Endothelial cell of umbilical vein (primary cell): ENCODE data around the gene B4GALNT4. TPM values are rescaled to one million over a fixed set of nuclear protein-coding genes. Genes with fewer than 3 reads are reported as not detected.

ENCODE experiments used
- BruUV-seq: library from RNA; stranded (reverse); fragments of 400-500 nt; replicated peaks from 2 replicates; lab custom pipeline; 2021; lab: Mats Ljungman, UMichigan
- CTCF ChIA-PET: fragments of 300-600, 350-600 bp; sonication (Branson Sonifier 250); formaldehyde crosslinking; loops from one replicate; lab custom pipeline; 2021; ENCODE audit warnings: antibody characterized with exemption, inconsistent platforms; lab: Charles Lee
- POLR2A ChIA-PET: fragments of 300-600, 350-600 bp; sonication (Branson Sonifier 250); formaldehyde crosslinking; loops from one replicate; lab custom pipeline; 2021; ENCODE audit warnings: antibody characterized with exemption, inconsistent platforms; lab: Charles Lee
- DNase-seq: peaks from one replicate; pipeline ENCODE4 v3.0.0-alpha.2; 2011; ENCODE audit warnings: low read depth, low spot score
- FAIRE-seq: peaks from 2 replicates; lab custom pipeline; 2011; peaks lifted over from hg19 to GRCh38; lab: Jason Lieb, UNC
- H2AFZ ChIP-seq: 2 replicates; pipeline ENCODE4 v1.6.0; 2012; ENCODE audit warnings: low read depth, low read length, control low read depth, inconsistent platforms
- H3K27ac ChIP-seq: 2 replicates; pipeline ENCODE4 v1.5.1; 2011; ENCODE audit warnings: low read depth, mild to moderate bottlenecking, control low read depth, low read length, moderate library complexity; ENCODE audit not compliant: insufficient read depth
- H3K27me3 ChIP-seq, 2 experiments: 2 replicates each; pipeline versions ENCODE4 v1.6.0 to v1.6.1; 2011; ENCODE audit warnings: low read length in 2 of 2, mixed read lengths in 1 of 2; ENCODE audit not compliant: control insufficient read depth in 2 of 2, insufficient read depth in 2 of 2
- H3K36me3 ChIP-seq, 2 experiments: 2 replicates in 1 of 2; 3 replicates in 1 of 2; pipeline ENCODE4 v1.5.1; 2011; ENCODE audit warnings: low read length in 2 of 2, mild to moderate bottlenecking in 1 of 2, moderate library complexity in 1 of 2; ENCODE audit not compliant: control insufficient read depth in 2 of 2, insufficient read depth in 2 of 2; ENCODE audit errors: extremely low read depth in 1 of 2
- H3K4me1 ChIP-seq: 3 replicates; pipeline ENCODE4 v1.5.1; 2011; ENCODE audit warnings: mild to moderate bottlenecking, low read length; ENCODE audit not compliant: control insufficient read depth, insufficient read depth; ENCODE audit errors: extremely low read depth
- H3K4me2 ChIP-seq: 2 replicates; pipeline ENCODE4 v1.6.1; 2011; ENCODE audit warnings: low read length, control low read depth, mixed read lengths; ENCODE audit not compliant: insufficient read depth
- H3K4me3 ChIP-seq, 3 experiments: fragments of 200-600 bp in 1 of 3; sonication (generic), shearing (Covaris generic) in 1 of 3; replicated peaks in 1 of 3; 2 replicates each; pipeline ENCODE4 v1.5.1; 2011 to 2016; ENCODE audit warnings: control low read depth in 3 of 3, low read length in 3 of 3, mild to moderate bottlenecking in 2 of 3, inconsistent platforms in 1 of 3, low read depth in 1 of 3, moderate library complexity in 1 of 3; ENCODE audit not compliant: insufficient read depth in 1 of 3
- H3K79me2 ChIP-seq: 2 replicates; pipeline ENCODE4 v1.6.0; 2012; ENCODE audit warnings: low read length, inconsistent platforms; ENCODE audit not compliant: control insufficient read depth, insufficient read depth
- H3K9ac ChIP-seq: replicated peaks from 2 replicates; pipeline ENCODE3; 2011; ENCODE audit warnings: low read length, control low read depth; ENCODE audit not compliant: insufficient read depth; ENCODE audit errors: extremely low read depth
- H3K9me1 ChIP-seq: replicated peaks from 3 replicates; pipeline ENCODE4 v1.6.0; 2011; ENCODE audit warnings: mild to moderate bottlenecking, low read length; ENCODE audit not compliant: control insufficient read depth, insufficient read depth; ENCODE audit errors: extremely low read depth
- H3K9me3 ChIP-seq: replicated peaks from 2 replicates; pipeline ENCODE4 v1.5.1; 2012; ENCODE audit warnings: low read length, inconsistent platforms; ENCODE audit not compliant: control insufficient read depth, insufficient read depth
- H4K20me1 ChIP-seq: replicated peaks from 2 replicates; pipeline ENCODE3; 2011; ENCODE audit warnings: mild to moderate bottlenecking, low read length; ENCODE audit not compliant: control insufficient read depth, insufficient read depth; ENCODE audit errors: extremely low read depth
- EZH2 ChIP-seq: IDR thresholded peaks from 2 replicates; pipeline ENCODE4 v1.6.1; 2012; ENCODE audit warnings: borderline replicate concordance, low read depth, mild to moderate bottlenecking, moderate library complexity, low read length, inconsistent platforms; ENCODE audit not compliant: severe bottlenecking
- FOS ChIP-seq: IDR thresholded peaks from 2 replicates; pipeline ENCODE4 v1.6.1; 2011; ENCODE audit warnings: mild to moderate bottlenecking, low read length, moderate library complexity, borderline replicate concordance; ENCODE audit not compliant: insufficient read depth
- GATA2 ChIP-seq: IDR thresholded peaks from 2 replicates; pipeline ENCODE4 v1.7.0; 2011; ENCODE audit warnings: low read depth, mild to moderate bottlenecking, moderate library complexity, mixed read lengths, low read length; ENCODE audit not compliant: insufficient read length, insufficient read depth
- JUN ChIP-seq: IDR thresholded peaks from 2 replicates; pipeline ENCODE4 v1.6.1; 2011; ENCODE audit warnings: borderline replicate concordance, low read depth; ENCODE audit not compliant: insufficient read length, insufficient read depth
- MAX ChIP-seq: IDR thresholded peaks from 2 replicates; pipeline ENCODE4 v1.6.1; 2011; ENCODE audit not compliant: insufficient read depth, insufficient read length
- MYC ChIP-seq: IDR thresholded peaks from one replicate; pipeline ENCODE4 v1.6.1; 2011; ENCODE audit warnings: mild to moderate bottlenecking, low read depth, low read length
- POLR2A ChIP-seq: IDR thresholded peaks from 2 replicates; pipeline ENCODE4 v1.6.1; 2012; ENCODE audit warnings: low read depth, mild to moderate bottlenecking, control low read depth, low read length
- POLR2AphosphoS5 ChIP-seq: IDR thresholded peaks from 2 replicates; pipeline ENCODE4 v1.6.1; 2012; ENCODE audit warnings: low read depth, mild to moderate bottlenecking, control low read depth, low read length, moderate library complexity; ENCODE audit not compliant: insufficient read depth
- dilution Hi-C: fragments of 300-500 bp; cut with MboI; formaldehyde crosslinking; loops from one replicate; pipeline ENCODE4 v1.15.0; 2019; ENCODE audit warnings: low sequenced_read_pairs; ENCODE audit not compliant: extremely low pct_ligation_motif_present
- intact Hi-C: fragments of 100-400 bp; cut with micrococcal nuclease; formaldehyde crosslinking; loops from one replicate; pipeline ENCODE4 v1.10.0; 2022
- polyA plus RNA-seq, 4 experiments: library from polyadenylated mRNA; depleted of rRNA in 3 of 4; stranded (reverse) in 3 of 4; unstranded in 1 of 4; fragments of >200 nt; gene quantifications; 2 replicates each; pipeline versions ENCODE4 v1.2.1 to v1.2.3, GENCODE V29; 2011 to 2012; ENCODE audit warnings: missing spikeins in 1 of 4
- total RNA-seq: library from RNA; stranded (reverse); gene quantifications from 2 replicates; pipeline ENCODE4 v1.2.3, GENCODE V29; 2021
- TF ChIP-seq, protein P1 (sequence below), 2 donors: IDR thresholded peaks; 1 replicate in 1 of 2; 2 replicates in 1 of 2; pipeline ENCODE4 v1.5.1; 2011; ENCODE audit warnings: low read length in 2 of 2, mild to moderate bottlenecking in 2 of 2, moderate library complexity in 2 of 2, control low read depth in 1 of 2, inconsistent platforms in 1 of 2, low read depth in 1 of 2; ENCODE audit not compliant: insufficient read depth in 1 of 2; ENCODE audit errors: extremely low read depth in 1 of 2

The B4GALNT4 gene
- total and polyA plus RNA-seq, 2 donors (not counting 3 experiments of a cell fraction or from before 2014, with no cell fraction given) = 9.2 to 9.6 TPM

GRCh38 chr11:329886-330253 lies 39.4 kb upstream of the B4GALNT4 start:
- H3K4me1 ChIP-seq = peaks cover 15% of the 10 kb centered on the region
- no peak for DNase-seq
- dilution Hi-C loops (no loop called here), intact Hi-C loops (no loop called here)
- CTCF ChIA-PET = interaction anchor here (1.6 kb wide), 1 partner anchor 10 kb away, joined by 3 read pairs; no protein-coding TSS in a partner anchor
- no peak overlapping the region for H3K27ac ChIP-seq
- no peaks in the 10 kb centered on the region for H3K9me3 ChIP-seq
- no peak overlapping the region for H3K4me2 ChIP-seq
- no peak for FAIRE-seq
- TF ChIP-seq FOS (no peak), POLR2AphosphoS5 (no peak), MYC (no peak), MAX (no peak), POLR2A (no peak), JUN (no peak)
- POLR2A ChIA-PET = no interaction called here
- no peak overlapping the region for H3K9ac ChIP-seq
- H3K79me2 ChIP-seq = no peaks in the 10 kb centered on the region
- BruUV-seq = no TSS peak
- no peak overlapping the region for H2AFZ ChIP-seq
- H3K36me3 ChIP-seq = no peaks in the 10 kb centered on the region
- H3K9me1 ChIP-seq = no peaks in the 10 kb centered on the region
- H3K27me3 ChIP-seq = no peaks in the 10 kb centered on the region
- no peak overlapping the region for H3K4me3 ChIP-seq
- no peaks in the 10 kb centered on the region for H4K20me1 ChIP-seq

GRCh38 chr11:330307-330693 lies 39.0 kb upstream of the B4GALNT4 start:
- ChIA-PET CTCF (interaction anchor here (1.6 kb wide), 1 partner anchor 10 kb away, joined by 3 read pairs; no protein-coding TSS in a partner anchor), POLR2A (no interaction called here)
- DNase-seq (no peak), FAIRE-seq (no peak)
- intact Hi-C loops (no loop called here), dilution Hi-C loops (no loop called here)
- no peaks in the 10 kb centered on the region for H3K27me3 ChIP-seq
- H3K9ac ChIP-seq = no peak overlapping the region
- no peaks in the 10 kb centered on the region for H4K20me1 ChIP-seq
- no peaks in the 10 kb centered on the region for H3K79me2 ChIP-seq
- no TSS peak for BruUV-seq
- H3K4me2 ChIP-seq = no peak overlapping the region
- H3K4me1 ChIP-seq = peaks cover 16% of the 10 kb centered on the region
- no peak overlapping the region for H3K27ac ChIP-seq
- H3K36me3 ChIP-seq = no peaks in the 10 kb centered on the region
- no peak overlapping the region for H3K4me3 ChIP-seq
- H2AFZ ChIP-seq = no peak overlapping the region
- H3K9me1 ChIP-seq = no peaks in the 10 kb centered on the region
- TF ChIP-seq, protein P1, sequence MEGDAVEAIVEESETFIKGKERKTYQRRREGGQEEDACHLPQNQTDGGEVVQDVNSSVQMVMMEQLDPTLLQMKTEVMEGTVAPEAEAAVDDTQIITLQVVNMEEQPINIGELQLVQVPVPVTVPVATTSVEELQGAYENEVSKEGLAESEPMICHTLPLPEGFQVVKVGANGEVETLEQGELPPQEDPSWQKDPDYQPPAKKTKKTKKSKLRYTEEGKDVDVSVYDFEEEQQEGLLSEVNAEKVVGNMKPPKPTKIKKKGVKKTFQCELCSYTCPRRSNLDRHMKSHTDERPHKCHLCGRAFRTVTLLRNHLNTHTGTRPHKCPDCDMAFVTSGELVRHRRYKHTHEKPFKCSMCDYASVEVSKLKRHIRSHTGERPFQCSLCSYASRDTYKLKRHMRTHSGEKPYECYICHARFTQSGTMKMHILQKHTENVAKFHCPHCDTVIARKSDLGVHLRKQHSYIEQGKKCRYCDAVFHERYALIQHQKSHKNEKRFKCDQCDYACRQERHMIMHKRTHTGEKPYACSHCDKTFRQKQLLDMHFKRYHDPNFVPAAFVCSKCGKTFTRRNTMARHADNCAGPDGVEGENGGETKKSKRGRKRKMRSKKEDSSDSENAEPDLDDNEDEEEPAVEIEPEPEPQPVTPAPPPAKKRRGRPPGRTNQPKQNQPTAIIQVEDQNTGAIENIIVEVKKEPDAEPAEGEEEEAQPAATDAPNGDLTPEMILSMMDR (IDR thresholded peaks at IDR 0.05; ENCODE audit: extremely low read depth in 1 of 2, insufficient read depth in 1 of 2, low read depth in 1 of 2, low read length in 2 of 2) = no peak
- TF ChIP-seq POLR2A (no peak), EZH2 (no peak), JUN (no peak), MYC (no peak), MAX (no peak), POLR2AphosphoS5 (no peak), FOS (no peak), GATA2 (no peak)
- H3K9me3 ChIP-seq = no peaks in the 10 kb centered on the region
